HTR-8/SVneo (cell line): ENCODE data around the gene SLC47A2.
A peak's percentile ranks its signal among the peaks of the same experiment; 100 is the strongest.

ENCODE experiments used
- DNase-seq: peaks from one replicate; pipeline ENCODE4 v3.0.0; 2011; ENCODE audit warnings: low spot score, mixed read lengths; ENCODE audit not compliant: insufficient read length
- FAIRE-seq: peaks from 2 replicates; lab custom pipeline; 2011; peaks lifted over from hg19 to GRCh38; lab: Jason Lieb, UNC

The SLC47A2 gene

GRCh38 chr17:19649274-19649541 lies 67.2 kb downstream of the SLC47A2 start:
- DNase-seq (no peak), FAIRE-seq (no peak)

DNA sequence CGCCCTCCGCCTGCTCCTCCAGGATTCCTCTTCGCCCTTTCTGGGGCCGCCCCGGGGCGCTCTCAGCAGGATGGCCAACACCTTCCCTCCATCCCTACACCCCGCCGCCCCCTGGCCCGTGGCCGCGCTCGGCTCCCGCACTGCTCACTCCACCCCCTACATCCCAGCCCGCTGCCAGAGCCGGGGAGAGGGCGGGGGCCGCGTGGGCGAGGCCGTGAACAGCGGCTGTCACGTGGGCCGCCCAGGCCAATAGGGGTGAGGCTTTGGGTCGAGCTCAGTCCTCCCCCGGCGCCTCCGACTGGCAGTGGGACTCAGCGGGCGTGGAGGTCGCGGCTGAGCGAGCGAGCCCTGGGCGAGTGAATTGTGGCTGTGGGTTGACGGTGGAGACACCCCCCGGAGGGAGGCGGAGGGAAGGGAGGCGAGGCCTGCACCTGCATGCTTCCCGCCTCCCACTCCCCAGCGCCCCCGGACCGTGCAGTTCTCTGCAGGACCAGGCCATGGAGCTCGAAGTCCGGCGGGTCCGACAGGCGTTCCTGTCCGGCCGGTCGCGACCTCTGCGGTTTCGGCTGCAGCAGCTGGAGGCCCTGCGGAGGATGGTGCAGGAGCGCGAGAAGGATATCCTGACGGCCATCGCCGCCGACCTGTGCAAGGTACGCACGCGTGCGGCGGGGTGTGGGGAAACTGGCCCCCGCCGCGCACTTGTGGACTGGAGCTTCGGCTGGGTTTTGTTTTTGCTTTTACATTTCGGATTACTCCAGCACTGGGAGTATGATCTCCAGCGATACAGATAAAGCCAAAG lies 67.7 kb downstream of the SLC47A2 start, which contains the start of gene ALDH3A2:
Gene ALDH3A2 (plus strand): TSS at position 277 of the 799 bp plus-strand sequence. CDS start 221 bp downstream, at position 498.
- DNase-seq: peak; percentile 100
- FAIRE-seq: peak; percentile 99

DNA sequence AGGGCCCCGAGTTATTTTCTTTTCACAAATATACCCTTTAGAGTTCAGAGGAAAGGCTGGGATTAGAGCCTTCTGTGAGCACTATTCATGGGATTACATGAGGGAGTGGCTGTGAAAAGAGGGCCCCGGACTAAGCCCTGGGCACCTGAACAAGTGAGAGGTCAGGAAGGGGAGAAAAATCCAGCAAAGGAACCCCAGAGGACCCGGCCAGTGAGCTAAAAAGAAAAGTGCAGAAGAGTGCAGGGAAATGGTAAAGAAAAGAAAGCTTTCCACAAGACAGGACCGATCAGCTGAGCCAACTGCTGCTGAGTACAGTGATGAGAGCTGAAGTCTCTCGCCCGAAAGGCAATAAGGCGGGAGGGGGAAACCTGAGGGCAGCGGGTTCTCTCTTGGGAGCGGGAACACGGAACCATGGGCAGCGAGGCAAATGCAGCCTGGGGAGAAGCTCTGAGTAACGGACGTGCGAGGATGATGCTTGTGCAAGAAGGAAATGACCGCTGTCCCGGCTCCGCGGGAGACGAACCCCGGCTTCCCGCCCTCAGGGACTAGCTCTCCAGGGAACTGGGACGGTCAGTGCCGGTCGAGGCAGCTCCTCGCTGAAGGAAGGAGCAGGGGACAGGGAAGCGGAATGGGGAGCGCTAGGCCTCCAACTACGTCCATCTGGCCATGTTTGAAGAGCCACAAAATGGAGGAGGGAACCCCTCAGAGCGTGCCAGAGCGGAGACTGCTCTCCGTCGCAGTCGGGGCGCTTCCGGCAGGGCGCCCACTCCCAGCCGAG lies 68.5 kb downstream of the SLC47A2 start:
- peak; percentile 60 for FAIRE-seq
- no peak for DNase-seq

- DNase-seq (no peak), FAIRE-seq (peak; percentile 36)
Measured at GRCh38 chr17:19646788-19647696, 69.3 kb downstream of the SLC47A2 start.

DNA sequence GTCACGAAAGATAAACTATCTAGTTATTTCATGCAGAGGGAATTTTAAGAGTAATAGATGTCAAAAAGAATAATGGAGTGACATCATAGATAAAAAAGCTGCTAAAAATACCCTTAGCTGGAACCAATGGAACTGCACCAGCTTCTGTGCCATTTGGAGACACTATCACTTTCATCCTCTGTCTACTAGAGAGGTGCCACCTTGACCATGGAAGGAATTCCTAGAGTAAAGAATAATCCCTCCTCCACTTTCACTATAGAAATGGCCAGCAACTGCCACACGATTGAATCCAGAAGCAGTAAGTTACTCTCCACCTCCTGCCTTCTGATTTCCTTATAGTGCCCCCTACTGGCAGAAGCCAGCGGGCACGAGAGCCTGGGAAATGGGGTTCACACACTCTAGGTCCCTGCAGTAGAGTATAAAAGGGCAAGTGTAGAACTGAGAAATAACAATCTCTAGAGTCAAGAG lies 70.6 kb downstream of the SLC47A2 start:
- FAIRE-seq: no peak

GRCh38 chr17:19644493-19645210 lies 71.7 kb downstream of the SLC47A2 start:
- DNase-seq (no peak), FAIRE-seq (no peak)

More for the DNA sequence above, 70.6 kb downstream of the SLC47A2 start:
- peak; percentile 39 for DNase-seq

GRCh38 chr17:19642373-19642893 lies 74.0 kb downstream of the SLC47A2 start:
- no peak for FAIRE-seq
- no peak for DNase-seq

DNA sequence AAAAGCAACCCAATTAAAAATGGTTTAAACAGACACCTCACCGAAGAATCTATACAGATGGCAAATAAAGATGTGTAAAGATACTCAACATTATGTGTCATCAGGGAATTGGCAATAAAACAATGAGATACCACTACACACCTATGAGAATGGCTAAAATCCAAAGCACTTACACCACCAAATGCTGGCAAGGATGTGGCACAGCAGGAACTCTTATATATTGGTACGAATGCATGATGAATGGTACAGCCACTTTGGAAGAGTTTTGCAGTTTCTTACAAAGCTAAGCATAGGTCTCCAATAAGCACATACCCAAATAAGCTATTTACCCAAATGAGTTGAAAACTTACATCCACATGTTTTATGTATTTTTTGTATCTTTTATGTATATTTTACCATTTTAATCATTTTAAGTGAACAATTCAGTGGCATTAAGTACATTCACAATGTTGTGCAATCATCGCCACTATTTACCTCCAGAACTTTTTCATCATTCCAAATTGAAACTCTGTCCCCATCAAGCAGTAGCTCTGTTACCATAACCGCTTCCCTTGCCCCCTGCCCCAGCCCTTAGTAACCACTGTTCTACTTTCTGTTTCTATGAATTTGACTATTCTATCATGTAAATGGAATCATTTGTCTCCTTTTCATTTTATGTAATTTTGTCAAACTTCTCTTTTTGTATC lies 74.6 kb downstream of the SLC47A2 start:
- no peak for DNase-seq
- no peak for FAIRE-seq

DNA sequence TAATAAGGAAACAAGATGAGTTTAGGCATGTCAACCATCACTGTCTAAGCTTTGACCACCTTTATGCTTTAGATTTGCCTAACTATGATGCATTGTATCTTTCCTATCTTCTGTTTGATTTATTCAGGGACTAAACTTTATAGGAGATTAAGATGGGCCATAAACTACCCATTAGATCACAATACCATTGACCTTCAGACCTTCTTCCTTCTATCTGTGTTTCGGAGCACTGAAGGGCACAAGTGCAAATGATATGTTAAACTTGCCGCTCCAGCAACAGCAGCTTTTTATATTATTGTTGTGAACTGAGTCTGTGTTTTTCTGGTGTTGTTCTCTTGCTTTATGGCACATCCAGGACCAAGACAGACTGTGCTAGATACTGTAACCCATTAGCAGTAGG lies 84.5 kb downstream of the SLC47A2 start:
- DNase-seq: no peak
- FAIRE-seq: no peak

DNA sequence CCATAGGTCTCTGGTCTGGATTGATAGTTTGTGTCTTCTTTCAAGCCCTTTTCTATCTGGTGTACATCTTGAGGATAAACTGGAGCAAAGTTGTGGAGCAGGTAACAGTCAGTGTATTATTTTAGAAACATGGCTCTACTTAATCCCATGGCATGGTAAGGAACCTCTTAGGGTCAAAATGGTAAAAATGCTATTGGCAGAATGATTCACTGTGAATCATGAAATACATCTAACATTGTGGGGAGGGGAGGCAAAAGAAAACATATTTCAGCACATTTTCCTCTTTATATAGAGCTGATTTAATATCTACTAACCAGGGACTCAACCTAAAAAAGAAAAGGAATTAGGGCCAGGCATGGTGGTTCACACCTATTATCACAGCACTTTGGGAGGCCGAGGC lies 85.7 kb downstream of the SLC47A2 start:
- FAIRE-seq: no peak
- DNase-seq: no peak

DNA sequence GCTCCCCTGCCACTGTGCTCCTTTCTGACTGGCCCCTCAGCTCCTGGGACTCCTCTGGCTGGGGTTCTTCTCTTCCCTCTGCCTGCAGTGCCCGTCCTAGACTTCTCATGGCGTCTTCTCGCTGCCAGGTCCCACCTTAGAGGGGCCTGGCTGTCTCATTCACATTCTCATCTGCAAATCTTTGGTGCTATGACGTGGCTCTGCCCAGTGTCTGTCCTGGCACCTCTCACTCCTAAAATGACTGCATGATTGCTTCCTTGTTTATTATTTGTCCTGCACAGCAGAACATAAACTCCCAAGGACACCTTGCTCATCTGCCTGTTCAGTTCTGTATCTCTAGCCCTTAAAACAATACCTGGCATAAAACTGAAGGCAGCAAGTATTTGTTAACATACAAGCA lies 86.3 kb downstream of the SLC47A2 start:
- FAIRE-seq: peak; percentile 71
- DNase-seq: no peak

GRCh38 chr17:19629449-19629848 lies 86.9 kb downstream of the SLC47A2 start:
- no peak for DNase-seq

More at GRCh38 chr17:19629449-19629848, 86.9 kb downstream of the SLC47A2 start:
- no peak for FAIRE-seq
